ENCODE measurements around the gene NSD2.

GRCh38 chr4:1839282-1839681 lies 31.9 kb upstream of the NSD2 start:
- TF ChIP-seq EZH2phosphoT487 (IDR thresholded peaks at IDR 0.05; ENCODE audit: low read depth, severe bottlenecking, unreplicated experiment) = no peak
- TF ChIP-seq CTCF (IDR thresholded peaks at IDR 0.05; ENCODE audit: poor library complexity) = no peak
- no peak for TF ChIP-seq EZH2 (IDR thresholded peaks at IDR 0.05; ENCODE audit: borderline replicate concordance)
